HG02870 (cell line): ENCODE results near the gene CAMK2B.

Source experiments
- ATAC-seq: cut with Tn5 transposase; IDR thresholded peaks from one replicate; pipeline ENCODE4 v1.9.1; 2021; ENCODE audit warnings: mild to moderate bottlenecking, moderate library complexity; ENCODE audit not compliant: unreplicated experiment

Gene CAMK2B

GRCh38 chr7:44235582-44236332 is 89.6 kb downstream of the CAMK2B start:
- no peak for ATAC-seq

- ATAC-seq = no peak
These were observed 90.3 kb downstream of the CAMK2B start for GRCh38 chr7:44235066-44235465.

- ATAC-seq = no peak
These were observed 92.3 kb downstream of the CAMK2B start for GRCh38 chr7:44232901-44233715.

- ATAC-seq = no peak
These were observed 93.0 kb downstream of the CAMK2B start for GRCh38 chr7:44232396-44232795.

- ATAC-seq = no peak
These were observed 94.3 kb downstream of the CAMK2B start for GRCh38 chr7:44231088-44231487.

- no peak for ATAC-seq
These were observed 95.1 kb downstream of the CAMK2B start for GRCh38 chr7:44230286-44230685.

DNA sequence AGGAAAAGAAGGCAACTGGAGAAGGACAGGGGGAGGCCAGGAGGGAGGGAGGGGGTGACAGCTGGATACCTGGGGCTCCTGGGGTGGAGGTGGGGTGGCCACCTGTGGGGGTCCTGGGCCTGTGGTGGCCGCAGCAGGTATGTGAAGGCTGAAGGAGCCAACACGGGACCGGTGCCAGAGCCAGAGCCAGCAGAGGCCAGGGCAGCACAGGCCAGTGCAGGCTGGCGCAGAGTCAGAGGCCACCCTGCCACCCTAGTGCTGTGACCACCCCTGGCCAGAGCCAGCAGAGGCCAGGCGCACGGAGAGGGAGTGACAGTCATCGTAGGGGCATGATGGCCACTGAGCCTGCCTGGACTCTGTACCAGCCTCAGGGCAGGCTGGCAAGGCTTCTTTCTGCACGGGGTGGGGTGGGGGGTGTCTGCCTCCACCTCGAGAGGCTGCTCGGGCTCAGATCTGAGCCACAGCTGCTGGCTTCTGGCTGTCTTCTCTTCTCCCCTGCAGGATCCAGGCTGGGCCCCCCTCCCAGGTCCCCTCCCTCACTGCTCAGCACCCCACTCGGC is 95.8 kb downstream of the CAMK2B start:
- ATAC-seq = no peak

DNA sequence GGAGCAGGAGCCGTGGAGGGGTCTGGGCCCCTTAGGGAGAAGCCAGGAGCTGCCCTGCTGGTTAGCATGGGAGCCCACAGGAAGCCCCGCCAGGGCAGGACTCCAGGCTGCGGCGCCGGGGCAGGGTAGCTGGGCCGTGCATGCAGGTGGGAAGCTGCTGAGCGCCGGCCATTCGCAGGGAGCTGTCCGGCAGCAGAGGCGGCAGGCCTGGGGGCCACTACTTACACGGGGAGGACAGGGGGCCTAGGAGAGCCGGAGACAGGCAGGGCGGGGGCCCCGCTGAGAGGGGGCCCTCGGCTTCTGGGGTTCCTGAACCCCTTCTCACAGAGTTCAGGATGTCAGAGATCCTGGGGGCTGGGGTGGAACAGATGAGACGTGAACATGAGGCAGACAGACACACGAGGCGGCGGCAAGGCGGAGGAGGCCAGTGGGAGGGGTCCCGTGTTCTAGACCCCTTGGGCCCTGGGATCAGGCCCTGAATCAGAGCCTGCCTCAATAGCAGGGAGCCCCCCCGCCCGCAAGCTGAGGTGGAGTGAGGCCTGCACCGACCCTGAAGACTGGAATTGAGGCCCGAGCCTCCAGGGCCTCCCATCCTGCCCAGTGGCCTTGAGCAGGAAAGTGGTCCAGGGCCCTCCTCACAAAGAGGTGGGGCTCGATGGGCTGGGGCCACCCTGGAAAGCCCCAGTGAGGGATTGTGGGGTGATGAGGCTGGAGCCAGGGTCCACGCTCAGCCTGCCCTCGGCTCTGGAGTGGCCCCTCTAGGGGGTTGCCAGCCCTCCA is 96.6 kb downstream of the CAMK2B start:
- ATAC-seq = no peak

GRCh38 chr7:44227911-44228310 is 97.5 kb downstream of the CAMK2B start:
- no peak for ATAC-seq

DNA sequence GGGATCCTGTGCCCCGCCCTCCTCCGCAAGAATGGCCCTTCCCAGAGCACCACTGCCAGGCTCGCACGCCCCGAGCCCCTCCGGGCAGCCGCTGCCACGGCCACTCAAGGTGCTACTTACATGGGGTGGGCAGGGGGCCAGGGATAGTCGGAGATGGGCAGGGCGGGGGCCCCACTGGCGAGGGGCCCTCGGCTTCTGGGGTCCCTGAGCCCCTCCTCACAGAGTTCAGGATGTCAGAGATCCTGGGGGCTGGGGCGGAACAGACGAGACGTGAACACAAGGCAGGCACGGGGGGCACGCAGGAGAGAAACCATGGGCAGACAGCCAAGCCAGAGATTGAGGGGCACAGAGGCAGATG is 99.0 kb downstream of the CAMK2B start:
- ATAC-seq = no peak

GRCh38 chr7:44225566-44226395 is 99.6 kb downstream of the CAMK2B start:
- no peak for ATAC-seq

DNA sequence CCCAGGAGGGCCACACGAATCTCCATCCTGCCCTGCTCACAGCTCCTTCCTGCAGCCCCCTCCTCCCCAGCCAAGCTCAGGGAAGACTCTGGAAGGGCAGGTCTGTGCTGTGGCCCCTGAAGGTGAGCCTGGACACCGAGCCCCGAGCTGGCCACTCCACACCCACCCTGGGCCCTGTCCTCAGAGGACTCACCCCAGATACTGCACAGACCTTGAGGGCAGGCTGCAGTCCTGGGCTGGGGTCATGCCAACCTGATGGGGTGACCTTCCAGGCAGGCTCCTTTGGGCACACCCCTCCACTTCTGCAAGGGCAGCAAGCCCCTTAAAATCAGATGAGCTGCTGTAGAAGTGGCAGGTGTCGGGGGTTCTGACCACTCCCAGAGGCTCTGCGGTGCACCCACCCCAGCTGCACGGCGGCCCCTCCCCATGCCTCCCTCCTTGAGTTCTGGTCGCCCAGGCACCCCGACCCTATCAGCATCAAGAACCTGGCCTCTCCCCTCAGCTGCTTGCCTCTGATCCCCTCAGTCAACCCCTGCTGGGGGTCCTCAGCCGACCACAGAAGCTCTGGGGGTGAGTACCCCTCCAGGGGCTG is 100.3 kb downstream of the CAMK2B start:
- no peak for ATAC-seq

- no peak for ATAC-seq
These were observed 101.1 kb downstream of the CAMK2B start for GRCh38 chr7:44224080-44224973.

DNA sequence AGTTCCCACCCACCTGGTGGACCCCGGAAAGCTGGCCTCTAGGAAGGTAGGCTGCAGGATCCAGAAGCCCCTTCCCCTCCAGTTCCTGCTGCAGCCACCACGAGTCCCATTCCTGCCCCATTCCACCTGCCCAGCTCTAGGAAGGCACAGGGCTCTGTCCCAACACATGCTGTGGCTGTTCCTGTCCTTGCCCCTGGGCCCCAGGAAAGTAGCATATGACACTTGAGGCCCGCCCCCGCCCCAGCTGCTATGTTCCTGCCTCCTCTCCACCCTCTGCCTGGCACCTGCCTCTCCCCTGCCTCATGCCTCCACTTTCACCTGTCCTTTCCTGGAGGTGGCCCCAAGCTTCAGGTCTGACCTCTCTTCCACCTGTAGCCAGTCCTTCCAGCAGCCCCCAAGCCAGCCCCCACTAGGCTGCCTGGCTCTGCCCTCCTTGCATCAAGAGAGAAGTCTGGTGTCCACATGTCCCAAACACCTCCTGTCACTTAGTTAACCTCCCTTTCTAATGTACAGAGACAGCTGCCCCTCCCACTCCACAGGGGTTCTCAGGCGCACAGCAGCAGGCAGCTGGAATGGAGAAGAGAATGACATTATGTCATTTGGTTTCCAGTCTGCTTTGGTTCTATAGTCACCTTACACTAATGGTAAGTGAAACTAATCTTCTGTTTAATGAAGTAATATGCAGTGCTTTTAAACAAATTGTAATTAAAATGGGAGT is 101.9 kb downstream of the CAMK2B start:
- no peak for ATAC-seq

DNA sequence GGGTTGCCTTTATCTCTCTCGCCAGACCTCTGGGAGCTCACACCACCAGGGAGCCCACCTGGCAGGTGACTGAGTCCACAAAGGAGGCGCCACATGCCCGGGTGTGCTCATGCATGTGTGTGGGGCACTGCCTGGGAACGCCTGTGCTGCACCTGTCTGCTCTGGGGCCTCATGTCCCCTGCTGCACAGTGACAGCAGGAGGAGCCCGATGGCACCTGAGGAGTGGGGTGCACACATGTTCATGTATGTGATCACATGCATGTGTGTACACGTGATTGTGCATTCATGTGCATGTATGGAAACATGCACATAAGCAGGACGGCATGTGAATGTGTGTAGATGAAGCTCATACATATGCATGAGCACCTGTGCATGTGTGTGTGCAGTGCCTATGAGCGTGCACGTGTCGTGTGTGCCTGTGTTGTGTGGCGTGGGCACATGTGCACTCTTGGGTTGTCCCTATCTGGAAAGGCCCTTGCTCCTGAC is 102.6 kb downstream of the CAMK2B start:
- no peak for ATAC-seq

- ATAC-seq = no peak
These were observed 103.3 kb downstream of the CAMK2B start for GRCh38 chr7:44222074-44222473.

DNA sequence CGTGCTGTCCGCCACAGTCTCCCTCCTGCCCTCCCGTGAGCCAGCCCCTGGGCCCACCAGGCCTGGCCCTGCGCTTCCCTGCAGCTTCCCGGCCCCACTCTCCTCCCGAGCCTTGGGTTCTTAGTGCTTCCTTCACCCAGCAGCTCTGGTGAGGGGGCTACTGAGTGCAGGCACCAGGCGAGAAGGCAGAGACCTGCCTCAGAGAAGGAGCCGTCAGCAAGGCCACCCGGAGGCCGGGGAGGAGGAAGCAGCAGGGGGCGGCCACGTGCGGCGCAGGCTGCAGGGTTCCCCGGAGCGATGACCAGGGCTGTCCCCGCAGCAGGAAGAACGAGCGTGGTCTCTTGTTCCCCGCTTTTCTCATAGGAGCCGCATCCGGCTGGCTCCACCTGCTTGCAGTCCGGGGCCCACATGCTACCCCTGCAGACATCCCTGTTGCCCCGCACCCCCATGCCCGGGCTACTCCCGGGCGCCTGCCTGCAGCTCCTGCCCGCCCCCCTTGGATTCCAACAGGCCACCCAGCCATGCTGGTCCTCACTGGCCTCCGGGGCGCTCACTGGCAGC is 104.1 kb downstream of the CAMK2B start:
- no peak for ATAC-seq
